ENCODE results near the gene KIAA1210.

KIAA1210 gene

DNA sequence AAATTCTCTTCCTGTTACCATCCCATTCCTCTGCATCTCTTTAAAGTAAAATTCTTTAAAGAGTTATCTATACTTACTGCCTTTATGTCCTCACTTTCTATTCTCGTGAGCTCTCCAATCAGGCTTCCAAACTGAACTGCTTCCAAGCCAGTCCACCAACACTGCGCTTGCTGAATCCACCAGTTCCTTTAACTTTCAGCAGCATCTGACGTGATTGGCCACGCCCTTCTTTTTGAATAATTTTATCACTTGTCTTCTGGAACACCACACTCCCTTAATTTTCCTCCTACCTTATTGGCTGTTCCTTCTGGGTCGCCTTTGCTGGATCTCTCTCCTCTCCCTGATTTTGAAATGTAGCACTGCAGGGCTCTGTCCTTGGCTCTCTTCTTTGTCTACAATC is at the start of gene KIAA1210:
KIAA1210 (minus strand) TSS at position 163 of the 400 bp plus-strand sequence. CDS start 4,170 bp downstream, outside the sequence.
- TF ChIP-seq, protein P1, sequence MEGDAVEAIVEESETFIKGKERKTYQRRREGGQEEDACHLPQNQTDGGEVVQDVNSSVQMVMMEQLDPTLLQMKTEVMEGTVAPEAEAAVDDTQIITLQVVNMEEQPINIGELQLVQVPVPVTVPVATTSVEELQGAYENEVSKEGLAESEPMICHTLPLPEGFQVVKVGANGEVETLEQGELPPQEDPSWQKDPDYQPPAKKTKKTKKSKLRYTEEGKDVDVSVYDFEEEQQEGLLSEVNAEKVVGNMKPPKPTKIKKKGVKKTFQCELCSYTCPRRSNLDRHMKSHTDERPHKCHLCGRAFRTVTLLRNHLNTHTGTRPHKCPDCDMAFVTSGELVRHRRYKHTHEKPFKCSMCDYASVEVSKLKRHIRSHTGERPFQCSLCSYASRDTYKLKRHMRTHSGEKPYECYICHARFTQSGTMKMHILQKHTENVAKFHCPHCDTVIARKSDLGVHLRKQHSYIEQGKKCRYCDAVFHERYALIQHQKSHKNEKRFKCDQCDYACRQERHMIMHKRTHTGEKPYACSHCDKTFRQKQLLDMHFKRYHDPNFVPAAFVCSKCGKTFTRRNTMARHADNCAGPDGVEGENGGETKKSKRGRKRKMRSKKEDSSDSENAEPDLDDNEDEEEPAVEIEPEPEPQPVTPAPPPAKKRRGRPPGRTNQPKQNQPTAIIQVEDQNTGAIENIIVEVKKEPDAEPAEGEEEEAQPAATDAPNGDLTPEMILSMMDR (conservative IDR thresholded peaks at IDR 0.05; ENCODE audit: low read depth, low read length), result no peak
- H3K4me1 ChIP-seq (ENCODE audit: low read depth, poor library complexity, severe bottlenecking), result no peaks in the 10 kb centered on the region
- no peaks in the 10 kb centered on the region for H3K27me3 ChIP-seq (ENCODE audit: insufficient read depth, low read depth)
- no peak within 1 kb of the TSS for H3K4me2 ChIP-seq
- no peaks in the 10 kb centered on the region for H4K20me1 ChIP-seq (ENCODE audit: insufficient read depth)
- no peaks in the 10 kb centered on the region for H3K79me2 ChIP-seq (ENCODE audit: insufficient read depth, low read depth)
- H3K4me3 ChIP-seq (IDR thresholded peaks at IDR 0.05; ENCODE audit: insufficient read depth, low read depth, low read length), result no peak within 1 kb of the TSS
- no peak within 1 kb of the TSS for H2AFZ ChIP-seq (ENCODE audit: low read depth)
- no peak within 1 kb of the TSS for H3K27ac ChIP-seq
- no peak within 1 kb of the TSS for H3K9ac ChIP-seq
- H3K36me3 ChIP-seq (ENCODE audit: insufficient read depth), result no peaks in the 10 kb centered on the region

DNA sequence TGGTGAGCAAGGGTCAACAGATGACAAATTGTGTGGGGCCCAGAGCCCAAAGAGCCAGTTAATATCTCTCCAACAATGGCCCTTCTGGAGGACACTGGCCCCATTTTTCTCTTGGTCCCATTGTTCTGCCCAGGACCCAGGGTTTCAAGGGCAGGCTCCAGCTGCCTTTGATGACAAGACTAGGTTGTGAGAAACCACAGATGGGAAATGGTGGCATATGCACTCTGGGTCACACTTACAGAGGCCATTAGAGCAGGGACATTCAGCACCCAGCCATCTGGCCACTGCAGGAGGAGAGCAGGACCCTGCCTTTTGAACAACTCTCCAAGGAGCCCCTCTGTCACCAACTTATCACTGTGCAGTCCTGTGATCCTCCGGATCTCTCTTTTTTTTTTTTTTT is 49.7 kb upstream of the KIAA1210 start:
- no peak overlapping the region for H3K4me3 ChIP-seq (IDR thresholded peaks at IDR 0.05; ENCODE audit: insufficient read depth, low read depth, low read length)
- H3K9ac ChIP-seq, result no peak overlapping the region
- H3K27ac ChIP-seq, result no peak overlapping the region
- TF ChIP-seq, protein P1 (conservative IDR thresholded peaks at IDR 0.05; ENCODE audit: low read depth, low read length), result no peak
- no peaks in the 10 kb centered on the region for H3K27me3 ChIP-seq (ENCODE audit: insufficient read depth, low read depth)
- H3K36me3 ChIP-seq (ENCODE audit: insufficient read depth), result no peaks in the 10 kb centered on the region
- no peaks in the 10 kb centered on the region for H4K20me1 ChIP-seq (ENCODE audit: insufficient read depth)
- H3K4me2 ChIP-seq, result no peak overlapping the region
- H3K79me2 ChIP-seq (ENCODE audit: insufficient read depth, low read depth), result no peaks in the 10 kb centered on the region
- no peak overlapping the region for H2AFZ ChIP-seq (ENCODE audit: low read depth)
- no peaks in the 10 kb centered on the region for H3K4me1 ChIP-seq (ENCODE audit: low read depth, poor library complexity, severe bottlenecking)

- Histone ChIP-seq H2AFZ (ENCODE audit: low read depth) (no peak overlapping the region), H3K36me3 (ENCODE audit: insufficient read depth) (no peaks in the 10 kb centered on the region), H3K27ac (no peak overlapping the region), H3K4me1 (ENCODE audit: low read depth, poor library complexity, severe bottlenecking) (no peaks in the 10 kb centered on the region), H3K4me3 (IDR thresholded peaks at IDR 0.05; ENCODE audit: insufficient read depth, low read depth, low read length) (no peak overlapping the region), H3K9ac (no peak overlapping the region), H3K4me2 (no peak overlapping the region), H3K79me2 (ENCODE audit: insufficient read depth, low read depth) (no peaks in the 10 kb centered on the region), H4K20me1 (ENCODE audit: insufficient read depth) (no peaks in the 10 kb centered on the region), H3K27me3 (ENCODE audit: insufficient read depth, low read depth) (no peaks in the 10 kb centered on the region)
- TF ChIP-seq, protein P1 (conservative IDR thresholded peaks at IDR 0.05; ENCODE audit: low read depth, low read length), result no peak
These were observed 47.3 kb upstream of the KIAA1210 start for GRCh38 chrX:119174900-119175299.

DNA sequence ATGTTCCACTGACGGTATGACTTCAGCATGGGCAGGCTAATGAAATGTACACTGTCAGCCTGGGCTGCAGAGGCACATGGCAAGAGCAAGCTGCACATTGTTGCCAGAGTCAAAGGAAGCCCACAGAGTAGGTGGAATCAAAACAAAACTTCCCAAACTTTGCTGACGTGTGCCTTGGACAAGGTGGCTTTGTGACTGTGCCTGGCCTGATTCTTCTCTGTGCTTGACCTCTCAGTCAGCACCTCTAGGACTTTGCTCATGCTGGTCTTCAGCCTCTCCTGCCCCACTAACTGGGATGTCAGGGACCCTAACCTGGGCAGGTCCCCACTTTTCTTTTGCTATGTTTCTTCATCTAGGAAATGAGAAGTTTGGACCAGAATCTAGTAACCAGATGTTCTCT is 40.5 kb upstream of the KIAA1210 start:
- Histone ChIP-seq H3K9ac (no peak overlapping the region), H3K4me2 (no peak overlapping the region)
- TF ChIP-seq, protein P1 (conservative IDR thresholded peaks at IDR 0.05; ENCODE audit: low read depth, low read length), result no peak

More for the DNA sequence above, 40.5 kb upstream of the KIAA1210 start:
- Histone ChIP-seq H2AFZ (ENCODE audit: low read depth) (no peak overlapping the region), H3K27ac (no peak overlapping the region), H3K4me3 (IDR thresholded peaks at IDR 0.05; ENCODE audit: insufficient read depth, low read depth, low read length) (no peak overlapping the region), H3K4me1 (ENCODE audit: low read depth, poor library complexity, severe bottlenecking) (no peaks in the 10 kb centered on the region), H3K79me2 (ENCODE audit: insufficient read depth, low read depth) (no peaks in the 10 kb centered on the region), H3K36me3 (ENCODE audit: insufficient read depth) (no peaks in the 10 kb centered on the region), H4K20me1 (ENCODE audit: insufficient read depth) (no peaks in the 10 kb centered on the region), H3K27me3 (ENCODE audit: insufficient read depth, low read depth) (no peaks in the 10 kb centered on the region)
